Ovary (tissue), 3 donors: ENCODE data around the gene OAS1.

Source experiments
- CTCF ChIP-seq, 3 donors: fragments of 450-650 bp in 2 of 3; fragments of 200-600 bp in 1 of 3; IDR thresholded peaks; one replicate each; pipeline versions ENCODE4 v1.5.1 to v1.8.0; 2016 to 2022; ENCODE audit warnings: antibody characterized with exemption in 3 of 3, mild to moderate bottlenecking in 1 of 3
- POLR2A ChIP-seq: fragments of 450-650 bp; IDR thresholded peaks from one replicate; pipeline ENCODE4 v1.6.1; 2017; ENCODE audit warnings: antibody characterized with exemption, mild to moderate bottlenecking, moderate library complexity
- donor health status: DM: no; HTN: no; CAD: no.

GRCh38 chr12:112947761-112948160 is 41.0 kb downstream of the OAS1 start:
- TF ChIP-seq POLR2A (no peak), CTCF (IDR thresholded peaks at IDR 0.05) (no peak)
